Endodermal cell (in vitro differentiated cells): ENCODE results near the gene NPTX1. TPM values are rescaled to one million over a fixed set of nuclear protein-coding genes. Genes with fewer than 3 reads are reported as not detected.

Source experiments
- DNase-seq: peaks from one replicate; pipeline ENCODE4 v3.0.0-alpha.2; 2017
- H3K27ac ChIP-seq: 2 replicates; pipeline ENCODE4 v1.5.1; 2013; ENCODE audit warnings: mild to moderate bottlenecking, low read depth, low read length, moderate library complexity
- H3K27me3 ChIP-seq: 2 replicates; pipeline ENCODE4 v1.6.1; 2013; ENCODE audit warnings: mild to moderate bottlenecking, low read length, moderate library complexity; ENCODE audit not compliant: insufficient read depth, control insufficient read depth, poor library complexity, severe bottlenecking
- H3K36me3 ChIP-seq: 2 replicates; pipeline ENCODE4 v1.7.0; 2013; ENCODE audit warnings: mild to moderate bottlenecking, low read length, moderate library complexity; ENCODE audit not compliant: control insufficient read depth, insufficient read depth
- H3K4me1 ChIP-seq: one replicate; pipeline ENCODE4 v1.7.0; 2013; ENCODE audit warnings: low read length; ENCODE audit not compliant: control insufficient read depth, insufficient read depth
- H3K4me3 ChIP-seq: 2 replicates; pipeline ENCODE4 v1.5.1; 2013; ENCODE audit warnings: mild to moderate bottlenecking, low read length, moderate library complexity
- H3K9ac ChIP-seq: 2 replicates; pipeline ENCODE4 v1.6.1; 2013; ENCODE audit warnings: mild to moderate bottlenecking, low read length, moderate library complexity; ENCODE audit not compliant: poor library complexity, severe bottlenecking; ENCODE audit errors: extremely low read depth
- H3K9me3 ChIP-seq: 2 replicates; pipeline ENCODE4 v1.6.1; 2013; ENCODE audit warnings: mild to moderate bottlenecking, low read length, moderate library complexity; ENCODE audit not compliant: control insufficient read depth
- H3K27ac Mint-ChIP-seq: 2 replicates; pipeline ENCODE4 v1.8.0; 2020; ENCODE audit warnings: mixed read lengths
- H3K27me3 Mint-ChIP-seq: 2 replicates; pipeline ENCODE4 v1.8.0; 2021; ENCODE audit warnings: mild to moderate bottlenecking, mixed read lengths; ENCODE audit not compliant: insufficient read depth
- H3K36me3 Mint-ChIP-seq: 2 replicates; pipeline ENCODE4 v1.8.0; 2020; ENCODE audit warnings: low read depth, mixed read lengths
- H3K4me1 Mint-ChIP-seq: 2 replicates; pipeline ENCODE4 v1.8.0; 2020; ENCODE audit warnings: mixed read lengths
- H3K4me3 Mint-ChIP-seq: 2 replicates; pipeline ENCODE4 v1.8.0; 2020; ENCODE audit warnings: mild to moderate bottlenecking, moderate library complexity, mixed read lengths
- H3K9me3 Mint-ChIP-seq: 2 replicates; pipeline ENCODE4 v1.8.0; 2020; ENCODE audit warnings: mild to moderate bottlenecking, mixed read lengths
- WGBS, 2 experiments: methylation state at CpG; one replicate each; pipeline versions ENCODE4 v1.1.5 to v1.1.7; 2013; ENCODE audit warnings: missing lambda C conversion rate in 2 of 2, mixed read lengths in 1 of 2; ENCODE audit not compliant: insufficient coverage in 1 of 2, insufficient read length in 1 of 2; 5-methylcytosine and 5-hydroxymethylcytosine counted together
- total RNA-seq, 2 donors: library from RNA; stranded (reverse); fragmentation: NEBNext Ultra II Directional in 1 of 2; extraction: Animal tissue kit (Norgen Biotek cat#: 25700) in 1 of 2; gene quantifications; 2 replicates in 1 of 2; 3 replicates in 1 of 2; pipeline ENCODE4 v1.2.1, GENCODE V29; 2021
- TF ChIP-seq, protein P1 (sequence below): fragments of 200-600 bp; sonication (generic); conservative IDR thresholded peaks from 2 replicates; pipeline ENCODE4 v1.5.0; 2021; ENCODE audit warnings: antibody characterized with exemption, mild to moderate bottlenecking

NPTX1 gene
- total RNA-seq, 2 donors from 2014 or later, result 0.24 to 2.3 TPM

DNA sequence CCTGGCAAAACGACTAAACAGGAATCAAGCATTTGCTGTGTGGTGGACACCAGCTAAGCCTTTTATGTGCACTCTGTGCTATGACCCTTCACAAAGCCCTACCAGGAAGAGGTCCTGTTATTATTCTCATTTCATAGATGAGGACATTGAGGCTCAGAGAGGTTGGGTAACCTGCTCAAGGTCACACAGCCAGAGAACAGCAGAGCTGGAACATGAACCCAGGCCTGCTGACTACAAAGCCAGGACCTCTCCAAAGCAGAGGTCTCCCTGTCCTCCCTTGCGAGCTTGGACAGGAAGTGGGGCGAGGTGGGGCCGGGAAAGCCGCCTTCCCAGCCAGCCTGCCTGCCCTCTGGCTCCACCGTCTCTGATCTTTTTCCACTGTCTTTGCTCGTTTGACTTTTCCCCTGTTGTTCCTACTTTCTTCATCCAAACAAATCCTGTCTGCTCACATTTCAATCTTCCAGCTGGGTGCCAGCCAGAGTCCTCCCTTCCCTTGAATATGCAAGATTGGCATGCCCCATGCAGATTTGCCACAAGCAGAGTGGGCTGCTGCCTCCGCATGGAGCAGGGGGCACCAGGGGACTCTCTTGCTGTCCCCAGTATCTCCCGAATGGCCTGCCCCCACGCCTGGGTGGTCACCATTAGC is 44.5 kb upstream of the NPTX1 start:
- TF ChIP-seq, protein P1, sequence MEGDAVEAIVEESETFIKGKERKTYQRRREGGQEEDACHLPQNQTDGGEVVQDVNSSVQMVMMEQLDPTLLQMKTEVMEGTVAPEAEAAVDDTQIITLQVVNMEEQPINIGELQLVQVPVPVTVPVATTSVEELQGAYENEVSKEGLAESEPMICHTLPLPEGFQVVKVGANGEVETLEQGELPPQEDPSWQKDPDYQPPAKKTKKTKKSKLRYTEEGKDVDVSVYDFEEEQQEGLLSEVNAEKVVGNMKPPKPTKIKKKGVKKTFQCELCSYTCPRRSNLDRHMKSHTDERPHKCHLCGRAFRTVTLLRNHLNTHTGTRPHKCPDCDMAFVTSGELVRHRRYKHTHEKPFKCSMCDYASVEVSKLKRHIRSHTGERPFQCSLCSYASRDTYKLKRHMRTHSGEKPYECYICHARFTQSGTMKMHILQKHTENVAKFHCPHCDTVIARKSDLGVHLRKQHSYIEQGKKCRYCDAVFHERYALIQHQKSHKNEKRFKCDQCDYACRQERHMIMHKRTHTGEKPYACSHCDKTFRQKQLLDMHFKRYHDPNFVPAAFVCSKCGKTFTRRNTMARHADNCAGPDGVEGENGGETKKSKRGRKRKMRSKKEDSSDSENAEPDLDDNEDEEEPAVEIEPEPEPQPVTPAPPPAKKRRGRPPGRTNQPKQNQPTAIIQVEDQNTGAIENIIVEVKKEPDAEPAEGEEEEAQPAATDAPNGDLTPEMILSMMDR, result no peak
- WGBS, 2 experiments, result 78 to 82% methylated on average over 10 of the region's 10 CpGs
- H3K9me3 Mint-ChIP-seq, result no peaks in the 10 kb centered on the region
- Histone ChIP-seq H3K4me1 (no peaks in the 10 kb centered on the region), H3K9ac (no peak overlapping the region), H3K27ac (no peak overlapping the region), H3K36me3 (no peaks in the 10 kb centered on the region), H3K9me3 (no peaks in the 10 kb centered on the region), H3K4me3 (no peak overlapping the region), H3K27me3 (peaks cover 18% of the 10 kb centered on the region)
- H3K27ac Mint-ChIP-seq, result no peak overlapping the region
- H3K4me3 Mint-ChIP-seq, result no peak overlapping the region
- no peak for DNase-seq
- peaks cover 7% of the 10 kb centered on the region for H3K4me1 Mint-ChIP-seq
- peaks cover 20% of the 10 kb centered on the region for H3K27me3 Mint-ChIP-seq
- no peaks in the 10 kb centered on the region for H3K36me3 Mint-ChIP-seq

DNA sequence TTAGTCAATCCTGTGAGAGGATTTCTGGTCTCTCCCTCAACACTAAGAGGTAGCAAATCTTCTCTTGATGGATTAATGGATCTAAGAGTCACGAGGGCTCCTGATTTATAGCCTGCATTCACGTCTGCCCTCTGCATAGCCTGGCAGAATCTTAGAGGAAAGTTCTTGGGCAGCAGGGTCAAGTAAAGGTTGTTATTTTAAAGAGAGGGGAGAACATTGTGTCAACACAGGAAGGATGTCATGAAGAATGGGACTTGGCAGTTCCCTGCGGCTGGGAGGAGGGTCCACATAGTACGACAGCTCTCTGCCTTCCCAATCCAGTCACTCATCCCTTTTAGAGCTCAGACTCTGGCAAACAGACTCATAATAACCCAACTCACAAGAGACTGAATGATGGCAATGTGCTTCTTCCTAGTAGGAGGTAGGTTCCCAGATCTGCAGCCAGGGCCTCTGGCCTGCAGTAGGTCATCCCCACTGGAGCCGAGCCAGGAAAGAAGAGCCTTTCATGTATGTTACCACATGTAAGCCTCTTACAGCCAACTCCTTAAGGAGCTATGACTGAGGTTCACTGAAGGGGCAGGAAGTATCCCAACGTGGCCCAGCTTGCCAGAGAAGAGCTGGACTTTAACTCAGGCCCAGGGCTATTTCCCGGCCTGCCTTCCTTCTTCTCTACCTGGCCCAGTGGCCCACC is 42.8 kb upstream of the NPTX1 start:
- WGBS, 2 experiments, result 73 to 89% methylated on average over 5 to 7 of the region's 7 CpGs
- TF ChIP-seq, protein P1, result no peak
- H3K4me3 Mint-ChIP-seq, result no peak overlapping the region
- peaks cover 20% of the 10 kb centered on the region for H3K27me3 Mint-ChIP-seq
- no peak overlapping the region for H3K27ac Mint-ChIP-seq
- Histone ChIP-seq H3K4me1 (no peaks in the 10 kb centered on the region), H3K27me3 (peaks cover 18% of the 10 kb centered on the region), H3K4me3 (no peak overlapping the region), H3K9me3 (no peaks in the 10 kb centered on the region), H3K9ac (no peak overlapping the region), H3K36me3 (no peaks in the 10 kb centered on the region), H3K27ac (no peak overlapping the region)
- H3K4me1 Mint-ChIP-seq, result peaks cover under 1% of the 10 kb centered on the region
- no peak for DNase-seq
- H3K9me3 Mint-ChIP-seq, result no peaks in the 10 kb centered on the region
- H3K36me3 Mint-ChIP-seq, result no peaks in the 10 kb centered on the region

DNA sequence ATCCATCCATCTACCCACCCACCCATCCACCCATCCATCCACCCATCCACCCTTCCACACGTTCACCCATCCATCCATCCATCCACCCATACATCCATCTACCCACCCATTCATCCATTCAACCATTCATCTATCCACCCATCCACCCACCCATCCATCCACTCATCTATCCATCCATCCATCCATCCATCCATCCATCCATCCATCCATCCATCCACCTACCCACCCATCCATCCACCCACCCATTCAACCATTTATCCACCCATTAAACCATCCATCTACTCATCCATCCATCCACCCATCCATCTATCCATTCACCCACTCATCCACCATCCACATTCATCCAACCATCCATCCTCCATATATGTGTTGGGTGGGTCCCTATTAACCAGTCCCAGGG is 42.0 kb upstream of the NPTX1 start:
- H3K4me1 ChIP-seq, result no peaks in the 10 kb centered on the region
- Mint-ChIP-seq H3K36me3 (no peaks in the 10 kb centered on the region), H3K9me3 (no peaks in the 10 kb centered on the region), H3K27ac (no peak overlapping the region), H3K4me3 (no peak overlapping the region), H3K4me1 (no peaks in the 10 kb centered on the region), H3K27me3 (peaks cover 23% of the 10 kb centered on the region)
- no peak overlapping the region for H3K9ac ChIP-seq
- H3K4me3 ChIP-seq, result no peak overlapping the region
- TF ChIP-seq, protein P1, result no peak
- no peaks in the 10 kb centered on the region for H3K36me3 ChIP-seq
- no peak overlapping the region for H3K27ac ChIP-seq
- H3K9me3 ChIP-seq, result no peaks in the 10 kb centered on the region
- 75 to 89% methylated on average over 1 of the region's 1 CpG for WGBS, 2 experiments
- DNase-seq, result no peak
- H3K27me3 ChIP-seq, result peaks cover 18% of the 10 kb centered on the region
